ENCODE data around the gene MYO18B. TPM values are rescaled to one million over a fixed set of nuclear protein-coding genes. Genes with fewer than 3 reads are reported as not detected.

Gene MYO18B
- total and polyA plus RNA-seq, 2 of the 4 experiments (the other 2 are of a cell fraction), result under 0.01 TPM; not detected in 1

DNA sequence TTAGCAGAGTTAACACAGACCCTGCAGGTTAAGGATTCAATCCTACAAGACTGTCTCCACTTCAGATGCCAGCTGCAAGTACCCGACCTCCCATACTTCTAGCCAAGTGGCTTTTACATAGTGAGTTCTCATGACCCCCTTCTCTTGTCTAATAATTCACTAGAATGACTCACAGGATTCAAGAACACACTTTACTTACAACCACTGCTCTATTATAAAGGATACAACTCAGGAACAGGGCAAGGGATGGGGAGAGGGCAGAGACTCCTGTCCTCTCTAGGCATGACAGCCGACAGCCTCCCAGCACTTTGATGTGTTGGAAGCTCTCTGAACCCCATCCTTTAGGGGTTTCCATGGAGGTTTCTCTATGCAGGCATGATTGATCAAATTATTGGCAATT, 60.0 kb downstream of the MYO18B start:
- no peak overlapping the region for H3K9ac ChIP-seq (ENCODE audit: low read depth, low read length)
- H2BK15ac ChIP-seq (ENCODE audit: low read depth, low read length), result no peak overlapping the region
- H2AK5ac ChIP-seq (ENCODE audit: low read depth, low read length), result no peak overlapping the region
- H3K36me3 ChIP-seq (ENCODE audit: control insufficient read depth, insufficient read depth, low read length), result no peaks in the 10 kb centered on the region
- H3K4me3 ChIP-seq (ENCODE audit: insufficient read depth, low read depth, low read length), result no peak overlapping the region
- H3K18ac ChIP-seq (ENCODE audit: low read depth, low read length), result no peak overlapping the region
- no peak for DNase-seq
- H3K27me3 ChIP-seq (ENCODE audit: control insufficient read depth, insufficient read depth, low read length), result no peaks in the 10 kb centered on the region; the same call in 1 of the 2 replicates
- H2BK20ac ChIP-seq (ENCODE audit: low read depth, low read length), result no peak overlapping the region
- H4K91ac ChIP-seq (ENCODE audit: insufficient read depth, low read depth, low read length), result no peak overlapping the region
- H4K5ac ChIP-seq (ENCODE audit: low read depth, low read length), result no peak overlapping the region
- no peak overlapping the region for H2AK9ac ChIP-seq (replicated peaks; ENCODE audit: low read depth, low read length, poor library complexity)
- no peak overlapping the region for H2BK120ac ChIP-seq (ENCODE audit: low read depth, low read length)
- no peak overlapping the region for H3K56ac ChIP-seq (ENCODE audit: extremely low read depth, insufficient read depth, low read length)
- no peak overlapping the region for H3K4me2 ChIP-seq (ENCODE audit: low read depth, low read length)
- no peak overlapping the region for H4K8ac ChIP-seq (ENCODE audit: low read depth in 2 of 2, low read length in 2 of 2)
- H3K27ac ChIP-seq (ENCODE audit: insufficient read depth, low read length), result no peak overlapping the region
- dilution Hi-C loops (cut with HindIII; ENCODE audit: low sequenced_read_pairs, unreplicated experiment) (no loop called here), intact Hi-C loops (cut with micrococcal nuclease) (no loop called here), in situ Hi-C loops (cut with MboI; ENCODE audit: low sequenced_read_pairs) (no loop called here)
- TF ChIP-seq CHD1 (IDR thresholded peaks at IDR 0.05; ENCODE audit: low read depth, low read length), result no peak
- no peak for TF ChIP-seq POLR2A (IDR thresholded peaks at IDR 0.05; ENCODE audit: low read depth, low read length)
- no peak for TF ChIP-seq USF2 (IDR thresholded peaks at IDR 0.05; ENCODE audit: low read depth, low read length)
- no peak for TF ChIP-seq RFX5 (IDR thresholded peaks at IDR 0.05; ENCODE audit: low read depth, low read length)
- no peak for TF ChIP-seq MAZ (IDR thresholded peaks at IDR 0.05; ENCODE audit: borderline replicate concordance, low read depth, low read length)
- TF ChIP-seq MAFK (IDR thresholded peaks at IDR 0.05; ENCODE audit: low read depth, low read length), result no peak
- TF ChIP-seq RAD21 (IDR thresholded peaks at IDR 0.05; ENCODE audit: low read length), result no peak
- no peak for TF ChIP-seq ELK1 (IDR thresholded peaks at IDR 0.05; ENCODE audit: borderline replicate concordance, low read depth, low read length)
- TF ChIP-seq RCOR1 (IDR thresholded peaks at IDR 0.05; ENCODE audit: insufficient replicate concordance, low read length), result no peak
- TF ChIP-seq NFE2L2 (IDR thresholded peaks at IDR 0.05; ENCODE audit: low read depth, low read length), result no peak
- TF ChIP-seq BHLHE40 (IDR thresholded peaks at IDR 0.05; ENCODE audit: low read depth, low read length), result no peak
- TF ChIP-seq FOS (IDR thresholded peaks at IDR 0.05; ENCODE audit: low read depth, low read length), result no peak
- TF ChIP-seq SMC3 (IDR thresholded peaks at IDR 0.05; ENCODE audit: low read depth, low read length), result no peak
- no peak for TF ChIP-seq CTCF (conservative IDR thresholded peaks at IDR 0.05; ENCODE audit: low read depth, low read length)
- TF ChIP-seq CEBPB (IDR thresholded peaks at IDR 0.05; ENCODE audit: low read depth, low read length), result no peak
- TF ChIP-seq MXI1 (IDR thresholded peaks at IDR 0.05; ENCODE audit: borderline replicate concordance, low read depth, low read length), result no peak
- POLR2A ChIA-PET (ENCODE audit: unreplicated experiment), result no interaction called here
- no peaks in the 10 kb centered on the region for H3K9me1 ChIP-seq (ENCODE audit: insufficient read depth, low read length)
- CTCF ChIA-PET, result no interaction called here
- no peak for ATAC-seq (ENCODE audit: low read depth)
- H2BK5ac ChIP-seq (ENCODE audit: low read depth, low read length, poor library complexity, severe bottlenecking), result no peak overlapping the region
- H3K9me3 ChIP-seq (ENCODE audit: control insufficient read depth, insufficient read depth, low read length), result no peaks in the 10 kb centered on the region; the same call in 1 of the 2 replicates
- no peak overlapping the region for H3K23ac ChIP-seq (ENCODE audit: low read depth, low read length)
- H2AFZ ChIP-seq (replicated peaks; ENCODE audit: low read length, poor library complexity), result no peak overlapping the region
- no TSS peak for BruUV-seq (replicated peaks)
- WGBS, 2 experiments (ENCODE audit: extremely low coverage in 2 of 2, insufficient read length in 1 of 2), result 33% methylated on average over 1 of the region's 2 CpGs; no CpG with 5 or more reads in 1 of the 2 experiments
- no peaks in the 10 kb centered on the region for H3K79me1 ChIP-seq (ENCODE audit: low read depth in 1 of 2, low read length in 2 of 2)
- no peaks in the 10 kb centered on the region for H4K20me1 ChIP-seq (ENCODE audit: insufficient read depth, low read length)
- H3K4me1 ChIP-seq (ENCODE audit: control insufficient read depth, insufficient read depth, low read length), result no peaks in the 10 kb centered on the region
- H3K14ac ChIP-seq (replicated peaks; ENCODE audit: low read depth, low read length), result no peak overlapping the region
- no peak overlapping the region for H3K4ac ChIP-seq (ENCODE audit: low read depth, low read length)
